C1 segment of cervical spinal cord (tissue), 14 donors: ENCODE results near the gene PTP4A1.

Source experiments
- DNase-seq, 14 donors: peaks; one replicate each; lab custom pipeline; 2025; lab: John Stamatoyannopoulos, UW

Gene PTP4A1

GRCh38 chr6:63556369-63556768 is 15.9 kb upstream of the PTP4A1 start:
- no peak for DNase-seq

DNA sequence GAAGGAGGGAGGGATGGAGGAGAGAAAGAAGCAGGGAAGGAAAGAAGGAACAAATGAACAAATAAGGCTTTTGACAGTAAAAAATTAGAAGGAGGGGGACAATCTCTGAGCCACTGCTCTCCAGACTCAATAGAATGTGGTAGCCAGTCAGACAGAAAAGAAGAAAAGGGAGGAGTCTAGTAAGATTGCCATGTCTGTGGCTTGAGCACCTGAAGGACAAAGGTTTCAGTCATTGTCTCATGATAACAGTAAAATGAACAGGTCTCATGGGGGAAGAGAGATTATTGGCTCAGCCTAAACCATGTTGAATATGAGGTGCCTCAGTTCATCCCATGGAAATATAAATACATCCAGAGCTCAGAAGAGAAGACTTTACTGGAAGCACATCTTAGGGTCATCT is 14.0 kb upstream of the PTP4A1 start:
- no peak for DNase-seq

DNA sequence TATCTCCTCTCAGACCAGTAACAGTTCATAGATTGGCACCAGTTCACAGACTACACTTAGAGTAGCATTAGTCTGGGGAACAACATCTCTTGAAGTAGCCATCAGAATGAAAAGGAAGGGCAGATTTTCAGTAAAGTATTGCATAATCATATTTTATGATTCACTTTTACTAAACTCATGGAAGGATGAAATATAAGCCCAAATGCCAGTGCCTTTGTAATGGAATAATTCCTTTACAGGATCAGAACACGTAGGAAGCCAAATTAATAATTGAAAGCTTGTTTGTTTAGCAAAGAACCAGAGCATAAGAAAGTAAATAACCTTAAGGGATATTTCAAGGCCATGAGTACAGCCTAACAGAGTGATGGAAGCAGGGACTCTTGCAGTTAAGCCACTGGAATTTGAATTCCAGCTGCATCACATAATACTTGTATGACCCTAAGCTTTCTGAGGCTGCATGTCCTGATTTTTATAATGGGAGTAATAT is 11.4 kb upstream of the PTP4A1 start:
- no peak for DNase-seq

GRCh38 chr6:63561288-63561687 is 11.0 kb upstream of the PTP4A1 start:
- DNase-seq, result no peak

- no peak for DNase-seq
Measured at GRCh38 chr6:63563235-63563634, 9.0 kb upstream of the PTP4A1 start.

DNA sequence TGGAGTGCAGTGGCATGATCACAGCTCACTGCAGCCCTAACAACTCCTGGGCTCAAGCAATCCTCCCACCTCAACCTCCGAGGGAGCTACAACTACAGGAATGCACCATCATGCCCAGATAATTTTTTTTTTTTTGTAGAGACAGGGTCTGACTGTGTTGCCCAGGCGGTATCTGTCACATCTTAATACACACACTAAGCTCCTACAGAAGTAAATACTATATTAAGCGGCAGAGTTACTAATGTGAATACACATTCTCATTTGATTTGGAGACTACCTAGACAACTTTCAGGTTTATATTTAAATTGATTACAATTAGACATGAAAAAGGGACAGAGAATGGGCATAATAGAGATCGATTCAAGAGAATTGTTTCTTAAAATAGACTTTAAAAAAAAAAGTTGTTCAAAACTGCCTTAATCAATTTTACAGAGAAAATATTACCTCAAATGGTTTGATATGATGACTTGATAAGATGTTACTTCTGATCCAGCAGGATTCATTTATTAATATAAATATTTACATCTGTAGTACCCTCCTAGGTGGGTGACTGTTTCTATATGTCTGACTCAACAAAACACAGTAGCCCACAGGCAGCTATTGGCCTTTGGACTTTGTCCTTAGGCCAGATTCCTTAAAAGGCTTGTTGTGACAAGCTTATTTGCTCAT is 7.1 kb upstream of the PTP4A1 start:
- DNase-seq, result no peak

- no peak for DNase-seq
Measured at GRCh38 chr6:63565727-63566596, 6.3 kb upstream of the PTP4A1 start.

- DNase-seq, result no peak
Measured at GRCh38 chr6:63567966-63568365, 4.3 kb upstream of the PTP4A1 start.

- peak in 3 of 14 donors; percentile 41 to 76 (median 74) for DNase-seq
Measured at GRCh38 chr6:63571361-63572043, 778 bp upstream of the PTP4A1 start.

DNA sequence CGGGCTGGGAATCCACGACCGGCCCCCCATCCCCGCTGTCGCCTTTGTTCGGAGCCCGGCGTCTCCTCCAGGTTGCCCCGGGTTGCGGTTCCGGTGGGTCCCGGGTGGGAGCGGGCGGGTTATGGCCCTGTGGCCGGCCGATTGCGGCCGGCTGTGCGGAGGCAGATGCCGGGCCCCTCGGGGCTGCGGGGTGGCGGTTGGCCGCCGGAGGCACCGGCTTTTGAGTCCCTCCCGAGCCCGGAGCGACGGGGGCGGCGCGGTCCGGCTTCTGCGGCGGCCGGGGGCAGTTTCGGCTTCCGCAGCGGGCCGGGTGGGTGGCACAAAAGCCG is 431 bp downstream of the PTP4A1 start:
- peak in 2 of 14 donors; percentile 57 to 70 for DNase-seq

DNA sequence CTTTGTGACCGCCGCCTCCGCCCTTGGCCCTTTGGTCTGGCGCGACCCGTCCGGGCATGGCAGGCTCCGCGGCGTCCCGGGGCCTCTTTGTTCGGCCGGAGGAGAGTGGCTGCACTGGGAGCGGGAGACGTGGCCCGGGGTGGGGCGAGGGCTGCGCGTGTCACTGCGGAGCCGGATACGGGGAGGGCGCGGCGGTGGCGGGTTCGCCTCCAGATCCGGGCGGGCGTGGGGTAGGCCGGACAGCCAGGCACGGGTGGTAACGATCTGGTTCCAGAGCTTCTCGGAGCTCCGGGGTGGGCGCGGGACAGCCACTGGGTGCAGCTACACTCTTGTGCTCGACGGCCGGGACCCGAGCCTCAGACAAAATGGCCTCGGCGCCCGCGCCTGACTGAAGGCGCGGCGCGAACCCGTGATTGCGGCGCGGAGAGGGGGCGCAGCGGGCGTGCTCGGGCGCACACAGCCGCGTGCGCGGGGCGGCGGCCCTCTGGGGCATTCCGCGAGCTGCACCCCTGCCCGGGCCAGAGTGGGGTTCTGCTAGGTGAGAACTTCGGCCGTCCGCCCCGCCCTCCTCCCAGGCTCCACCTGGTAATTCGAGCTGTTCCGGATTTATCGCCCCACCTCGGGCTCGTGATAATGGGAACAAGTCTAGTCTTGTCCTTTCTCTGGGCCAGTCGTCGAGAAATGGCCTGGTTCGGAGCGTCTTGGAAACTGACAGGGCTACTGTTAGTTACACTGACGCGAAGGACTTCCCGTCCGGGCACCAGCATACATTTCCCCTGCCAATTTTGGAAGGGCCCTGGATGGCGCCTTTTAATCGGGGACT is 1.0 kb downstream of the PTP4A1 start:
- peak in 13 of 14 donors; percentile 25 to 87 (median 67) for DNase-seq

DNA sequence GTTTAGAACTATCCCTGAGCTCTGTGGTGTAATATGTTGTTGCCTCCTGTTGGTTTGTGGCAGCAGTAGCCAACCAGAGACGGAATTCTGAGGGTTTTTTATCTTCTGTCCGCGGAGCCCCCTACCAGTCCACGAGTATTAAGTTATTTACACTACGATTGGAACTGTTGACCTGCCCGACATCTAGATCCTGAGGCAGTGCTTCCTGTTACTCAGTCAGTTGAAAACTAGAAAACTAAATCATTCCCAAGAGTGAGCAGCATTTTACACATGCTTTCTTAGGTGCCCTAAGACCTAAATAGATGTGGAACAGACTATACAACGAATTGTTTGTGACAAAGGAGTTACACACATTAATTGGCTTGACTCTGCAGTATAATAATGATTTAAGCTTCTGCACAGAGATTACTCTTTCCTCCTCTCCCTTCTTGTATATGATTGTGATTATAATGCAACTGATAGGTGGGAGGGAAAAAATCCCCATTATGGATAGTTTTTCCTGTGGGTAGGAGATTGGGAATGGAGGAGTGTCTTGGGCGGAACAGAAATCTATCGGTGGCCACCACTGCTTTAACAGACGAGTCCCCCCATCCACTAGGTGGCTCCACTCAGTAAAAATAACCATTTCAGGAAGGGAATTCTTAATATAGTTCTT is 1.7 kb downstream of the PTP4A1 start:
- peak in 1 of 14 donors; percentile 1 for DNase-seq

DNA sequence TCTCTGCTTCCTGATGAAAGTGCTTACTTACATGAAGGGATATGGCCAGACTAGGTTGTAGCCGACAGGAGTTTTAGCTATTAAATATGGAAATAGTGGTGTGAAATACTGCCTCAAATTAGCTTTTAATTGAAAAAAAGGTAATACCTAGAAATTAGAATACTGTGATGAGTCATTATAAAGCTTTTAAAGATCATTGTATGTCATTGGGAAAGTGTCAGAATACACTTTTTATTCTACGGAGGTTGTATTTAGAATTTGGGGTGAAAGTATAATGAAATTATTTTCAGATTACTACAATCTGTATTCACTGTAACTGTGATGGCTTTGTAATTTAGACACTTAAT is 2.2 kb downstream of the PTP4A1 start:
- DNase-seq, result no peak

DNA sequence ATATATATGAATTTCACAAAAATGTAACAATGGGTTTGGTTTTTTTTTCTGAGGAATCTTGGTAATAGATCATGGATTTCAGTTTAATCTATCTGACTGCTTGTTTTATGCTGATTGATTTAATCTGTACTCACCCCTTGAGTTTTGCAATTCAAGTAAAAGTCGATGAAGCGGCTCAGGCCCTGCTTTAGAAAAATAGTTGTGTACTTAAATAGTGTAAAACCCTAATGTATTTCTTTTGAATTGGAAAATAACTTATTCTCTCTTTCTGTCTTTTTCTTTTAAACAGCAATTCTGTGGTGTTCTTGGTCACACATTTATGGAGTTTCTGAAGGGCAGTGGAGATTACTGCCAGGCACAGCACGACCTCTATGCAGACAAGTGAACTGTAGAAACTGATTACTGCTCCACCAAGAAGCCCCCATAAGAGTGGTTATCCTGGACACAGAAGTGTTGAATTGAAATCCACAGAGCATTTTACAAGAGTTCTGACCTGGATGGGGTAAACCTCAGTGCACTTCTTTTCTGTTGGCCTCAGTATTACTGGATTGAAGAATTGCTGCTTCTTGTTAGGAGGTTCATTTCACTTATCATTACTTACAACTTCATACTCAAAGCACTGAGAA is 4.0 kb downstream of the PTP4A1 start:
- no peak for DNase-seq

- no peak for DNase-seq
Measured at GRCh38 chr6:63576985-63577712, 4.9 kb downstream of the PTP4A1 start.

- no peak for DNase-seq
Measured at GRCh38 chr6:63578757-63579156, 6.5 kb downstream of the PTP4A1 start.

DNA sequence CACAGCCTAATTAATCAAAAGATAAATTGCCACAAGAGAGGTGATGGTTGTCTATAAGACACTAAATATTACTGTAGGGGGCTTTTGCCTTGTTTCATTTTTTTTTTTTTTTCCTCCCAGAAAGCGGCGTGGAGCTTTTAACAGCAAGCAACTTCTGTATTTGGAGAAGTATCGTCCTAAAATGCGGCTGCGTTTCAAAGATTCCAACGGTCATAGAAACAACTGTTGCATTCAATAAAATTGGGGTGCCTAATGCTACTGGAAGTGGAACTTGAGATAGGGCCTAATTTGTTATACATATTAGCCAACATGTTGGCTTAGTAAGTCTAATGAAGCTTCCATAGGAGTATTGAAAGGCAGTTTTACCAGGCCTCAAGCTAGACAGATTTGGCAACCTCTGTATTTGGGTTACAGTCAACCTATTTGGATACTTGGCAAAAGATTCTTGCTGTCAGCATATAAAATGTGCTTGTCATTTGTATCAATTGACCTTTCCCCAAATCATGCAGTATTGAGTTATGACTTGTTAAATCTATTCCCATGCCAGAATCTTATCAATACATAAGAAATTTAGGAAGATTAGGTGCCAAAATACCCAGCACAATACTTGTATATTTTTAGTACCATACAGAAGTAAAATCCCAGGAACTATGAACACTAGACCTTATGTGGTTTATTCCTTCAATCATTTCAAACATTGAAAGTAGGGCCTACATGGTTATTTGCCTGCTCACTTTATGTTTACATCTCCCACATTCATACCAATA is 7.8 kb downstream of the PTP4A1 start:
- no peak for DNase-seq

- no peak for DNase-seq
Measured at GRCh38 chr6:63580704-63580961, 8.4 kb downstream of the PTP4A1 start.

DNA sequence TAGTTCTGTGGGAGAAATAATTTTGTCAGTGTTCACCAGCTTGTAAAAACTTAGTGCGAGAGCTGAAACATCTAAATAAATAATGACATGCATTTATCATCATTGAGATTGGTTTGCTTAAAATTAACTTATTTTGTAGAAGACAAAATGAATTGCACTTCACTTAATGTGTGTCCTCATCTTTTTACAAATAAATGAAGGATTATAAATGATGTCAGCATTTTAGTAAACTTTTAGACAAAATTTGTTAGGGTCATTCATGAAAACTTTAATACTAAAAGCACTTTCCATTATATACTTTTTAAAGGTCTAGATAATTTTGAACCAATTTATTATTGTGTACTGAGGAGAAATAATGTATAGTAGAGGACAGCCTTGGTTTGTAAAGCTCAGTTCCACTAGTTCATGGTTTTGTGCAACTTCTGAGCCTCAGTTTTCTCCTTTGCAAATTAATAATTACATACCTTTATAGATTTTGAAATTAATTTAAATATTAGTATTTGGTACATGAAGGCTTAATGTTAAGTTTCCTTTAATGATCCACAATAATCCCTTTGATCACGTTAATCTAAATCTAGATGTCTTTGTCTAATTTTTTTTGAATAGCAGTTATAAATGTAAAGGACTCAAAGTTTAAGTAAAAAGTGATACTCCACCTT is 9.2 kb downstream of the PTP4A1 start:
- DNase-seq, result no peak
